HepG2 (cell line): Measurements from ENCODE around the gene CNNM1. TPM values are rescaled to one million over a fixed set of nuclear protein-coding genes. Genes with fewer than 3 reads are reported as not detected.

Experiments
- DNMT3B ChIP-seq: conservative IDR thresholded peaks from 2 replicates; pipeline ENCODE4 v1.6.1; 2016; ENCODE audit warnings: missing biosample characterization, control low read depth
- FOXK2 ChIP-seq: fragments of 450-650 bp; IDR thresholded peaks from 2 replicates; pipeline ENCODE4 v1.6.1; 2016
- FOXO4 ChIP-seq: sonication (generic); formaldehyde crosslinking; conservative IDR thresholded peaks from 2 replicates; pipeline ENCODE4 v1.8.1; 2023; ENCODE audit warnings: missing genetic modification reagents
- GATAD2A ChIP-seq: IDR thresholded peaks from 2 replicates; pipeline ENCODE4 v1.6.1; 2016
- KLF13 ChIP-seq: sonication (generic); formaldehyde crosslinking; IDR thresholded peaks from 2 replicates; pipeline ENCODE4 v1.4.0; 2020; ENCODE audit warnings: mild to moderate bottlenecking, missing genetic modification reagents
- MZF1 ChIP-seq: sonication (generic); formaldehyde crosslinking; IDR thresholded peaks from 2 replicates; pipeline ENCODE4 v1.8.1; 2023; ENCODE audit warnings: mild to moderate bottlenecking, missing genetic modification reagents, borderline replicate concordance
- NBN ChIP-seq: fragments of 450-650 bp; conservative IDR thresholded peaks from 2 replicates; pipeline ENCODE4 v1.6.1; 2017
- NCOR1 ChIP-seq: fragments of 200-600 bp; sonication (generic); IDR thresholded peaks from 2 replicates; pipeline ENCODE4 v1.7.0; 2017; ENCODE audit warnings: antibody characterized with exemption, low read length, borderline replicate concordance
- NR2F2 ChIP-seq: IDR thresholded peaks from 2 replicates; pipeline ENCODE4 v1.6.1; 2012; ENCODE audit warnings: low read depth, inconsistent platforms, borderline replicate concordance
- PRDM10 ChIP-seq: sonication (generic); formaldehyde crosslinking; IDR thresholded peaks from 2 replicates; pipeline ENCODE4 v1.4.0; 2020; ENCODE audit warnings: low read depth, missing genetic modification reagents
- PRDM4 ChIP-seq: sonication (generic); formaldehyde crosslinking; IDR thresholded peaks from 2 replicates; pipeline ENCODE4 v1.9.0; 2021; ENCODE audit warnings: missing genetic modification reagents, borderline replicate concordance
- SALL1 ChIP-seq: sonication (generic); formaldehyde crosslinking; IDR thresholded peaks from 2 replicates; pipeline ENCODE4 v1.8.0; 2022; ENCODE audit warnings: mild to moderate bottlenecking, missing genetic modification reagents
- THAP11 ChIP-seq: IDR thresholded peaks from 2 replicates; pipeline ENCODE4 v1.6.1; 2016; ENCODE audit warnings: missing biosample characterization, missing genetic modification reagents
- ZBTB4 ChIP-seq: sonication (generic); formaldehyde crosslinking; IDR thresholded peaks from 2 replicates; pipeline ENCODE4 v1.4.0; 2020; ENCODE audit warnings: missing genetic modification reagents, mild to moderate bottlenecking, borderline replicate concordance
- ZNF574 ChIP-seq: sonication (generic); formaldehyde crosslinking; IDR thresholded peaks from 2 replicates; pipeline ENCODE4 v1.4.0; 2020; ENCODE audit warnings: missing genetic modification reagents
- polyA plus RNA-seq, 8 experiments: library from polyadenylated mRNA; depleted of rRNA in 3 of 8; stranded (reverse) in 7 of 8; unstranded in 1 of 8; fragments of >200 nt; fragmentation: Illumina TruSeq in 4 of 8; extraction: Trizol in 4 of 8; gene quantifications; 2 replicates each; pipeline versions ENCODE4 v1.2.1 to v1.2.3, GENCODE V29; 2011 to 2016; ENCODE audit warnings: low read depth in 4 of 8, missing spikeins in 1 of 8, mixed read lengths in 1 of 8; ENCODE audit not compliant: insufficient read depth in 1 of 8
- total RNA-seq, 5 experiments: library from RNA; depleted of rRNA; stranded (reverse); fragments of >200 nt; fragmentation: Illumina TruSeq; extraction: Trizol; gene quantifications; 2 replicates each; pipeline ENCODE4 v1.2.3, GENCODE V29; 2016; ENCODE audit warnings: low read depth in 1 of 5

The CNNM1 gene
- total and polyA plus RNA-seq, 2 of the 13 experiments (the other 11 are each of a cell fraction or from before 2014, with no cell fraction given): 4.3 to 9.6 TPM

GRCh38 chr10:99430451-99431189, 101.5 kb downstream of the CNNM1 start, which contains the start of gene GOT1 (continued):
- TF ChIP-seq MZF1 (CRISPR knock-in tag) (no peak), THAP11 (CRISPR knock-in tag) (peak; percentile 85), PRDM4 (CRISPR knock-in tag) (no peak), GATAD2A (CRISPR knock-in tag) (no peak; the same call in 1 of the 2 replicates), ZNF574 (peak; percentile 16), KLF13 (CRISPR knock-in tag) (no peak), NCOR1 (peak; percentile 78; the same call in 1 of the 2 replicates), PRDM10 (CRISPR knock-in tag) (no peak), ZBTB4 (no peak), FOXK2 (no peak), SALL1 (CRISPR knock-in tag) (peak; percentile 69; the same call in 1 of the 2 replicates), NBN (no peak), DNMT3B (CRISPR knock-in tag) (0 out of 2 replicates have a peak, but pooled peaks have one; percentile 32), NR2F2 (no peak), FOXO4 (no peak)
